Nephron progenitor cell (in vitro differentiated cells): Measurements from ENCODE around the gene OR5K3.

Source experiments
- DNase-seq: peaks from one replicate; pipeline ENCODE4 v3.0.0; 2021
- H3K27ac Mint-ChIP-seq: 2 replicates; pipeline ENCODE4 v1.8.0; 2021; ENCODE audit warnings: mild to moderate bottlenecking, moderate library complexity, mixed read lengths
- H3K27me3 Mint-ChIP-seq: 2 replicates; pipeline ENCODE4 v1.8.0; 2021; ENCODE audit warnings: mild to moderate bottlenecking, low read depth, mixed read lengths; ENCODE audit not compliant: poor library complexity
- H3K36me3 Mint-ChIP-seq: 2 replicates; pipeline ENCODE4 v1.8.0; 2021; ENCODE audit warnings: low read depth, mixed read lengths
- H3K4me1 Mint-ChIP-seq: 2 replicates; pipeline ENCODE4 v1.8.0; 2021; ENCODE audit warnings: mixed read lengths
- H3K4me3 Mint-ChIP-seq: 2 replicates; pipeline ENCODE4 v1.8.0; 2021; ENCODE audit warnings: mild to moderate bottlenecking, moderate library complexity, mixed read lengths
- H3K9me3 Mint-ChIP-seq: 2 replicates; pipeline ENCODE4 v1.8.0; 2021; ENCODE audit warnings: mild to moderate bottlenecking, moderate library complexity, mixed read lengths
- CTCF ChIP-seq: fragments of 200-600 bp; sonication (generic); IDR thresholded peaks from 2 replicates; pipeline ENCODE4 v1.5.0; 2021; ENCODE audit warnings: antibody characterized with exemption

OR5K3 gene

GRCh38 chr3:98434412-98434811 lies 43.9 kb downstream of the OR5K3 start:
- no peak overlapping the region for H3K27ac Mint-ChIP-seq
- peaks cover 7% of the 10 kb centered on the region for H3K27me3 Mint-ChIP-seq
- no peak for TF ChIP-seq CTCF
- peaks cover 16% of the 10 kb centered on the region for H3K9me3 Mint-ChIP-seq
- no peaks in the 10 kb centered on the region for H3K4me1 Mint-ChIP-seq
- DNase-seq, result no peak
- H3K36me3 Mint-ChIP-seq, result no peaks in the 10 kb centered on the region
- H3K4me3 Mint-ChIP-seq, result no peak overlapping the region

- Mint-ChIP-seq H3K4me3 (no peak overlapping the region), H3K27ac (no peak overlapping the region), H3K9me3 (no peaks in the 10 kb centered on the region), H3K36me3 (no peaks in the 10 kb centered on the region), H3K4me1 (no peaks in the 10 kb centered on the region), H3K27me3 (peaks cover 10% of the 10 kb centered on the region)
- no peak for TF ChIP-seq CTCF
- DNase-seq, result no peak
Measured at GRCh38 chr3:98440283-98440682, 49.8 kb downstream of the OR5K3 start.
